Liver (tissue), 2 donors: ENCODE data around the gene DDI1.

Experiments used
- REST ChIP-seq: IDR thresholded peaks from 2 replicates; pipeline ENCODE4 v1.6.1; 2016; ENCODE audit warnings: antibody characterized with exemption, mild to moderate bottlenecking
- TF ChIP-seq, protein P1 (sequence below): fragments of 150-350 bp; IDR thresholded peaks from 2 replicates; pipeline ENCODE4 v1.5.1; 2017; ENCODE audit warnings: improper control_type of control experiment, low read depth, low read length; ENCODE audit not compliant: missing input control
- donor health status: healthy.

DNA sequence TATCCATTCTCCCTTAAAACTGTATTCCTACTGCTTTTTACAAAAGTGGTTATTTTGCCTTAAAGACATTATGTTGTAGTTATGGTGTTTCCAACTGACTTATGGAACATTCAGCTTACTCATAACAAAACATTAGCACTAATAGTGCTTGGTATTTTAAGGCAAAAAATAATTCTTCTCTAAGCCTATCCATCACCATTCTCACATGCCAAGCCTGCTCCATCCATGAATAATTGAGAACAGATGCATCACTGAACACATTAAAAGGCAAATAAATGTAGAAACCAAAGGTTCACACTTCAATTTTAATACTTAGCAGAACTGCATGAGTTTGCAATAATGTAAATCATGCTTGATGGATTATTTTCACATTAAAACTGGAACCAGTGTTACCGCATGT lies 42.3 kb upstream of the DDI1 start:
- TF ChIP-seq, protein P1, sequence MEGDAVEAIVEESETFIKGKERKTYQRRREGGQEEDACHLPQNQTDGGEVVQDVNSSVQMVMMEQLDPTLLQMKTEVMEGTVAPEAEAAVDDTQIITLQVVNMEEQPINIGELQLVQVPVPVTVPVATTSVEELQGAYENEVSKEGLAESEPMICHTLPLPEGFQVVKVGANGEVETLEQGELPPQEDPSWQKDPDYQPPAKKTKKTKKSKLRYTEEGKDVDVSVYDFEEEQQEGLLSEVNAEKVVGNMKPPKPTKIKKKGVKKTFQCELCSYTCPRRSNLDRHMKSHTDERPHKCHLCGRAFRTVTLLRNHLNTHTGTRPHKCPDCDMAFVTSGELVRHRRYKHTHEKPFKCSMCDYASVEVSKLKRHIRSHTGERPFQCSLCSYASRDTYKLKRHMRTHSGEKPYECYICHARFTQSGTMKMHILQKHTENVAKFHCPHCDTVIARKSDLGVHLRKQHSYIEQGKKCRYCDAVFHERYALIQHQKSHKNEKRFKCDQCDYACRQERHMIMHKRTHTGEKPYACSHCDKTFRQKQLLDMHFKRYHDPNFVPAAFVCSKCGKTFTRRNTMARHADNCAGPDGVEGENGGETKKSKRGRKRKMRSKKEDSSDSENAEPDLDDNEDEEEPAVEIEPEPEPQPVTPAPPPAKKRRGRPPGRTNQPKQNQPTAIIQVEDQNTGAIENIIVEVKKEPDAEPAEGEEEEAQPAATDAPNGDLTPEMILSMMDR = no peak
- TF ChIP-seq REST = no peak
